Neural progenitor cell (in vitro differentiated cells): ENCODE results near the gene C11orf52.

Source experiments
- CTCF ChIP-seq: fragments of 200-600 bp; sonication (generic); IDR thresholded peaks from 2 replicates; pipeline ENCODE4 v1.5.1; 2017; ENCODE audit warnings: antibody characterized with exemption, mild to moderate bottlenecking
- EZH2 ChIP-seq: fragments of 200-600 bp; sonication (generic); IDR thresholded peaks from 2 replicates; pipeline ENCODE4 v1.6.1; 2017; ENCODE audit warnings: antibody characterized with exemption, mild to moderate bottlenecking, moderate library complexity

GRCh38 chr11:111937461-111937769 is 18.7 kb downstream of the C11orf52 start:
- TF ChIP-seq CTCF (no peak), EZH2 (no peak)
